H9 (cell line): ENCODE measurements around the gene ERC1. TPM values are rescaled to one million over a fixed set of nuclear protein-coding genes. Genes with fewer than 3 reads are reported as not detected.

Source experiments
- DNase-seq: peaks from one replicate; pipeline ENCODE4 v3.0.0-alpha.2; 2017
- H2AFZ ChIP-seq: one replicate; pipeline ENCODE4 v1.6.1; 2013; ENCODE audit warnings: mild to moderate bottlenecking, low read length, control low read depth, moderate library complexity
- H2AK5ac ChIP-seq: 2 replicates; pipeline ENCODE4 v1.6.1; 2013; ENCODE audit warnings: low read length, control low read depth, mixed read lengths; ENCODE audit not compliant: insufficient read length
- H2BK120ac ChIP-seq: one replicate; pipeline ENCODE4 v1.6.1; 2013; ENCODE audit warnings: low read depth, mild to moderate bottlenecking, low read length, control low read depth, inconsistent platforms; ENCODE audit not compliant: poor library complexity, severe bottlenecking
- H2BK12ac ChIP-seq: 2 replicates; pipeline ENCODE4 v1.6.1; 2013; ENCODE audit warnings: low read length, control low read depth, mixed read lengths, low read depth; ENCODE audit not compliant: insufficient read length
- H2BK15ac ChIP-seq: 2 replicates; pipeline ENCODE4 v1.6.1; 2013; ENCODE audit warnings: low read depth, low read length, control low read depth
- H2BK20ac ChIP-seq: one replicate; pipeline ENCODE4 v1.6.1; 2013; ENCODE audit warnings: low read depth, mild to moderate bottlenecking, low read length, control low read depth, inconsistent platforms; ENCODE audit not compliant: poor library complexity, severe bottlenecking
- H2BK5ac ChIP-seq: 2 replicates; pipeline ENCODE4 v1.6.1; 2013; ENCODE audit warnings: low read length, control low read depth, mixed read lengths; ENCODE audit not compliant: insufficient read length
- H3K14ac ChIP-seq: 2 replicates; pipeline ENCODE4 v1.6.1; 2013; ENCODE audit warnings: low read length, control low read depth; ENCODE audit not compliant: insufficient read depth
- H3K18ac ChIP-seq: 2 replicates; pipeline ENCODE4 v1.6.1; 2013; ENCODE audit warnings: low read depth, mild to moderate bottlenecking, mixed read lengths, low read length, control low read depth; ENCODE audit not compliant: insufficient read length
- H3K23ac ChIP-seq: 2 replicates; pipeline ENCODE4 v1.6.1; 2013; ENCODE audit warnings: low read length, control low read depth, mixed read lengths, low read depth; ENCODE audit not compliant: insufficient read length
- H3K23me2 ChIP-seq: 2 replicates; pipeline ENCODE4 v1.6.1; 2013; ENCODE audit warnings: low read depth, mild to moderate bottlenecking, mixed read lengths, low read length, control low read depth; ENCODE audit not compliant: insufficient read length, poor library complexity, severe bottlenecking
- H3K27ac ChIP-seq: 2 replicates; pipeline ENCODE4 v1.5.1; 2013; ENCODE audit warnings: low read length, control low read depth, mixed read lengths, low read depth; ENCODE audit not compliant: insufficient read length
- H3K27me3 ChIP-seq: 2 replicates; pipeline ENCODE4 v1.6.1; 2013; ENCODE audit warnings: low read length, control low read depth, inconsistent platforms; ENCODE audit not compliant: insufficient read depth
- H3K4ac ChIP-seq: 2 replicates; pipeline ENCODE4 v1.6.1; 2013; ENCODE audit warnings: low read depth, mild to moderate bottlenecking, control low read depth, inconsistent platforms, low read length, moderate library complexity
- H3K4me1 ChIP-seq: 2 replicates; pipeline ENCODE4 v1.6.1; 2013; ENCODE audit warnings: low read length, control low read depth, inconsistent platforms; ENCODE audit not compliant: insufficient read depth
- H3K4me2 ChIP-seq: 2 replicates; pipeline ENCODE4 v1.6.1; 2013; ENCODE audit warnings: low read length, control low read depth, mixed read lengths; ENCODE audit not compliant: insufficient read length, insufficient read depth
- H3K56ac ChIP-seq: 2 replicates; pipeline ENCODE4 v1.6.1; 2013; ENCODE audit warnings: low read depth, mild to moderate bottlenecking, mixed read lengths, low read length, control low read depth; ENCODE audit not compliant: insufficient read length
- H3K79me1 ChIP-seq: 2 replicates; pipeline ENCODE4 v1.6.1; 2013; ENCODE audit warnings: low read depth, mild to moderate bottlenecking, moderate library complexity, low read length, control low read depth, inconsistent platforms; ENCODE audit not compliant: insufficient read depth, poor library complexity, severe bottlenecking
- H3K79me2 ChIP-seq: 2 replicates; pipeline ENCODE4 v1.6.1; 2013; ENCODE audit warnings: low read length, control low read depth, inconsistent platforms; ENCODE audit not compliant: insufficient read depth
- H3K9ac ChIP-seq: 2 replicates; pipeline ENCODE4 v1.6.1; 2013; ENCODE audit warnings: low read length, control low read depth, mixed read lengths; ENCODE audit not compliant: insufficient read length; ENCODE audit errors: extremely low read depth
- H3K9me3 ChIP-seq: one replicate; pipeline ENCODE4 v1.6.1; 2013; ENCODE audit warnings: low read depth, low read length, inconsistent platforms; ENCODE audit not compliant: control insufficient read depth
- H3T11ph ChIP-seq: one replicate; pipeline ENCODE4 v1.6.1; 2013; ENCODE audit warnings: mild to moderate bottlenecking, low read length, control low read depth, inconsistent platforms
- H4K20me1 ChIP-seq: one replicate; pipeline ENCODE4 v1.6.1; 2013; ENCODE audit not compliant: control insufficient read depth, insufficient read length, insufficient read depth
- H4K5ac ChIP-seq: 2 replicates; pipeline ENCODE4 v1.6.1; 2013; ENCODE audit warnings: low read depth, mild to moderate bottlenecking, mixed read lengths, low read length, control low read depth; ENCODE audit not compliant: insufficient read length
- H4K8ac ChIP-seq: replicated peaks from 2 replicates; pipeline ENCODE4 v1.6.1; 2013; ENCODE audit warnings: low read length, control low read depth, mixed read lengths, low read depth; ENCODE audit not compliant: insufficient read length
- H4K91ac ChIP-seq: 2 replicates; pipeline ENCODE4 v1.6.1; 2013; ENCODE audit warnings: low read depth, mild to moderate bottlenecking, moderate library complexity, mixed read lengths, low read length, control low read depth; ENCODE audit not compliant: insufficient read length
- H3K27ac Mint-ChIP-seq, 3 experiments: 2 replicates in 2 of 3; 3 replicates in 1 of 3; pipeline ENCODE4 v1.8.0; 2020 to 2021; ENCODE audit warnings: mixed read lengths in 3 of 3, mild to moderate bottlenecking in 1 of 3, moderate library complexity in 1 of 3
- H3K27me3 Mint-ChIP-seq: 2 replicates; pipeline ENCODE4 v1.8.0; 2021; ENCODE audit warnings: low read depth, mild to moderate bottlenecking, moderate library complexity, mixed read lengths
- H3K36me3 Mint-ChIP-seq, 3 experiments: 2 replicates in 2 of 3; 3 replicates in 1 of 3; pipeline ENCODE4 v1.8.0; 2020 to 2021; ENCODE audit warnings: low read depth in 3 of 3, mixed read lengths in 3 of 3; ENCODE audit not compliant: insufficient read depth in 1 of 3
- H3K4me1 Mint-ChIP-seq, 2 experiments: 2 replicates each; pipeline ENCODE4 v1.8.0; 2020; ENCODE audit warnings: mixed read lengths in 2 of 2
- H3K4me3 Mint-ChIP-seq, 2 experiments: 2 replicates in 1 of 2; 3 replicates in 1 of 2; pipeline ENCODE4 v1.8.0; 2020 to 2021; ENCODE audit warnings: mild to moderate bottlenecking in 2 of 2, mixed read lengths in 2 of 2, moderate library complexity in 1 of 2
- H3K9me3 Mint-ChIP-seq, 2 experiments: 2 replicates in 1 of 2; 3 replicates in 1 of 2; pipeline ENCODE4 v1.8.0; 2020; ENCODE audit warnings: mild to moderate bottlenecking in 2 of 2, mixed read lengths in 2 of 2, moderate library complexity in 1 of 2
- CTCF ChIP-seq: fragments of 200-600 bp; sonication (generic); conservative IDR thresholded peaks from 3 replicates; pipeline ENCODE4 v1.8.0; 2021; ENCODE audit warnings: antibody characterized with exemption, mild to moderate bottlenecking
- WGBS: extraction: QIAGEN DNeasy Blood & Tissue Kit; methylation state at CpG from one replicate; pipeline ENCODE4 v1.1.7; 2013; ENCODE audit warnings: missing lambda C conversion rate, low lambda C conversion rate, mixed read lengths; ENCODE audit not compliant: insufficient read length; ENCODE audit errors: extremely low coverage; 5-methylcytosine and 5-hydroxymethylcytosine counted together
- total RNA-seq: library from RNA; stranded (reverse); gene quantifications from 2 replicates; pipeline ENCODE4 v1.2.1, GENCODE V29; 2021

ERC1 gene
- total RNA-seq, 1 experiment from 2014 or later: 51.2 TPM

- H2BK20ac ChIP-seq: no peak overlapping the region
- H4K20me1 ChIP-seq: no peaks in the 10 kb centered on the region
- no peak overlapping the region for H3K18ac ChIP-seq
- Mint-ChIP-seq H3K27me3 (no peaks in the 10 kb centered on the region), H3K4me1 (peaks cover 0 to 3% of the 10 kb centered on the region in 2 experiments; a peak in 1 of 4 replicates), H3K4me3 (no peak overlapping the region), H3K36me3 (no peaks in the 10 kb centered on the region; a peak in 1 of 7 replicates), H3K27ac (no peak overlapping the region), H3K9me3 (no peaks in the 10 kb centered on the region; a peak in 1 of 5 replicates)
- no peak overlapping the region for H3K9ac ChIP-seq
- no peaks in the 10 kb centered on the region for H3K9me3 ChIP-seq
- no peaks in the 10 kb centered on the region for H3K23me2 ChIP-seq
- WGBS: no CpG with 5 or more reads among the region's 2 CpGs
- TF ChIP-seq CTCF: no peak
- no peak overlapping the region for H4K8ac ChIP-seq
- no peak overlapping the region for H4K91ac ChIP-seq
- no peaks in the 10 kb centered on the region for H3K27me3 ChIP-seq
- no peak overlapping the region for H2AFZ ChIP-seq
- no peak overlapping the region for H2BK12ac ChIP-seq
- no peak overlapping the region for H3T11ph ChIP-seq
- no peak overlapping the region for H2AK5ac ChIP-seq
- H3K4me2 ChIP-seq: no peak overlapping the region
- no peak overlapping the region for H4K5ac ChIP-seq
- H3K4me1 ChIP-seq: no peaks in the 10 kb centered on the region
- no peak overlapping the region for H2BK120ac ChIP-seq
- peaks cover 3% of the 10 kb centered on the region for H3K79me1 ChIP-seq
- H3K4ac ChIP-seq: no peak overlapping the region
- no peak overlapping the region for H3K27ac ChIP-seq
- no peak for DNase-seq
- peaks cover 2% of the 10 kb centered on the region; the same call in 1 of the 2 replicates for H3K79me2 ChIP-seq
- H2BK5ac ChIP-seq: no peak overlapping the region
- H3K14ac ChIP-seq: no peak overlapping the region
- H2BK15ac ChIP-seq: no peak overlapping the region
- H3K23ac ChIP-seq: no peak overlapping the region
- no peak overlapping the region for H3K56ac ChIP-seq
Measured at GRCh38 chr12:1069846-1070245, 78.8 kb downstream of the ERC1 start.
